GM21515 (cell line): ENCODE data around the gene TMEM51.

Source experiments
- ATAC-seq: cut with Tn5 transposase; IDR thresholded peaks from one replicate; pipeline ENCODE4 v1.9.1; 2021; ENCODE audit not compliant: unreplicated experiment

The TMEM51 gene

DNA sequence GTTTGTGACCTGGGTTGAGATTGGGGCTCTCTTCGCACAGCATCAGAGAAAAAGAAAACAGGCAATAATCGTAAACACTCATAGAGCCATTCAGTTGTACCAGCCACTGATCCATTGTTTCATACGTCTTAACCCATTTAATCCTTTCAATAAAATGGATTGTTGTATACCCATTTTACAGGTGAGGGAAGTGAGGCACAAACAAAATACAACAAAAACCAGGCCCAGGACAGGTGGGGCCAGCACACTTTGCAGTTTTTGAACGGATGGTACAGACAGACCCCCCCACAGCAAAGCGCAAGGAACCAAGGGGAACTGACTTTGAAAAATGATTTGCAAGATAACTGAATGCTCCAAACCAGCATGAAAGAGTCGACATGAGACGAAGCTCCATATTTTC is 89.2 kb downstream of the TMEM51 start:
- no peak for ATAC-seq

DNA sequence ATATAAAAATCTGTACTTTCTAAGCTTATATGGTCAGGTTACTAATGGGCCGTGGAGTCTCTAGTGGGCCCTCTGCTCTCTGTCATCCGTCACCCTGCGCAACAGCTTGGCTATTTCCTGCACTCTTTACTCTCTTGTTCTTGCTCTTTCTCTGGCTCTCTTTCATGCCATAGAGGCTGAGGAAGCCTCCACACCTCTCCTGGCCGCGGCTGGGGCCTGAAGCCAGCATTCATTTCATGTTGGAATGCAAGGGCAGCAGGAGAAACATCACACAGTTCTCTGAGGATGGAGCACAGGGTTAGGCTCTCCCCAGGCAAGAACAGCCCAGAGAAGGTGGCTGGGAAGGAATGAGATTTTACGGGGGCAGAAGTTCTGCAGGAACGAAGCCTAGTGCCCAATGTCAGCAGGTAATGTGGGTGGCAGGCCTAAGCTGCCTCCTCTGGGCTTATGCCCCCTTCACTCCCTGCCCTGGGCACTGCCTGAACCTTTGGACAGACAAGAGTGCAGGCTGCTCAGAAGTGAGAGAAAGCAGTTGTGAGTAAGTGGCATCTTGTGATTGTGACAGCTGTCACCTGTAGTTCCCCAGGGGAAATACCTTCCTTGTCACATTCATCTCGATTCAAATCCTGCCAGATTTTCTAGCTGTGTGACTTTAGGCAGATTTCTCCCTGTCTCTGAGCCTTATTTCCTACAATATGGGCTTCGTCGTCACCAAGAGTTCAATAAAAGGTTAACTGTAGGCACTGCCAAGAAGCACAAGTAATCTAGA is 89.9 kb downstream of the TMEM51 start:
- no peak for ATAC-seq

DNA sequence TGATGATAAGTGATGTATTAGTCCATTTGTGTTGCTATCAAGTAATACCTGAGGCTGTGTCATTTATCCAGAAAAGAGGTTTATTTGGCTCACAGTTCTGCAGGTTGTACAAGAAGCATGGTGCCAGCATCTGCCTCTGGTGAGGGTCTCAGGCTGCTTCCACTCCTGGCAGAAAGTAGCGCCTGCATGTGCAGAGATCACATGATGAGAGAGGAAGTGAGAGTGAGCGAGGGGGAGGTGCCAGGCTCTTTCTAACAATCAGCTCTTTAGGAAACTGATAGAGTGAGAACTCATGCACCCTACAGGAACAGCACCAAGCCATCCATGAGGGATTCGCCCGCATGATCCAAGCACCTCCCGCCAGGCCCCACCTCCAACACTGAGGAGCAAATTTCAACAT is 91.3 kb downstream of the TMEM51 start:
- ATAC-seq: no peak

DNA sequence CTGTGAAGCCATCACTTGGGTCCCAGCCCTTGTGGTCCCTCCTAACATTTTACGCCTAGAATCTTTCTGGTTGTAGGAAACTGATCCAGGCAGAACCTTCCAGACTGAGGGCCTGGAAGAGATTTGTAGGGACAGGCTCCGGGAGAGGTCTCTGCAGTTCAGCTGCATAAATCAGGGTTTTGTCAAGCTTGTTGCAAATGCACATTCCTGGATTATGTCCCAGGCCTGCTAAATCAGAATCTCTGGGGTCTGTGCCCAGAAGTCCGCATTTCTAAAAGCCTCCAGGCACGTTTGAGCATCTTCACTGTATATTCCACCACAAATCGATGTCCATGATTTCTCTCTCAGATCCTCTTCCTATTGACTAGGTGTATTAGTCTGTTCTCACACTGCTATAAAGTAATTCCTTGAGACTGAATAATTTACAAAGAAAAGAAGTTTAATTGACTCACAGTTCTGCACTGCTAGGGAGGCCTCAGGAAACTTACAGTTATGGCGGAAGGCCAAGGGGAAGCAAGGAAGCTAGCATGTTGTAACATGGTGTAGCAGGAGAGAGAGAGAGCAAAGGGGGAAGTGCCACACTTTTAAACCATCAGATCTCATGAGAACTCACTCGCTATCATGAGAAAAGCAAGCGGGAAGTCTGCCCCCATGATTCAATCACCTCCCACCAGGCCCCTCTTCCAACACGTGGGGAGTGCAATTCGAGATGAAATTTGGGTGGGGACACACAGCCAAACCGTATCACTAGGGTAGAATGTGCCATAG is 92.2 kb downstream of the TMEM51 start:
- no peak for ATAC-seq

DNA sequence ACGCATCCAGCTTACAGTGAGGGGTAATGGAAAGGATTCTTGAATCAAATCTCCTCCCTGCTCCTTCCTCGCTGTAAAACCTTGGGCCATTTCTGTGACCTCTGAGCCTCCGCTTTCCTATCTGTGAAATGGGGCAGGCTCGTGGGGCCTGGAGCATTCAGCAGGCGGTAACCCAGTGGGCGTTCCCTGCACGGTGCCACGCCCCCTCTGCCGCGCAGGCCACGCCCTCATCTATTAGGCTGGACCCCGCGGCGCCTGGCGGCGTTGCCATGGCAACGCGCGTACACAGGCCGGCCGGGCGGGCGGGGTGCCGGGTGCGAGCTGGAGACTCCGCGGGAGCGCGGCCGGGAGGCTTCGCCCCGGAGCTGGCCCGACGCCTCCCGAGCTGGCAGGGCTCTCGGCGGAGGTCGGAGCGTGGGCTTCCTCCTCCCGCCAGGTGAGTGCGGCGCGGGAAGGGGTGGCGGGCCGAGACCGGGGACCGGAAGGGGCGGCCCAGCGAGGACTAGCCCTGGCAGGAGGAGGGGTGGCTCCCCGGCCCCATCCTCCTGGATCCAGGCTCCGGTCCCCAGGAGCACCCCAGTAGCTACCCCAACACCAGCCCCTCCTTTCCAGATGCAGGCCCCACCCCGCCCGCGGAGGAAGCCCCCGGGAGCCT is 93.5 kb downstream of the TMEM51 start, which contains the start of gene FHAD1:
TSS of gene FHAD1 (plus strand) at position 264 of the 655 bp plus-strand sequence. CDS start 4,562 bp downstream, outside the sequence.
- ATAC-seq: no peak

DNA sequence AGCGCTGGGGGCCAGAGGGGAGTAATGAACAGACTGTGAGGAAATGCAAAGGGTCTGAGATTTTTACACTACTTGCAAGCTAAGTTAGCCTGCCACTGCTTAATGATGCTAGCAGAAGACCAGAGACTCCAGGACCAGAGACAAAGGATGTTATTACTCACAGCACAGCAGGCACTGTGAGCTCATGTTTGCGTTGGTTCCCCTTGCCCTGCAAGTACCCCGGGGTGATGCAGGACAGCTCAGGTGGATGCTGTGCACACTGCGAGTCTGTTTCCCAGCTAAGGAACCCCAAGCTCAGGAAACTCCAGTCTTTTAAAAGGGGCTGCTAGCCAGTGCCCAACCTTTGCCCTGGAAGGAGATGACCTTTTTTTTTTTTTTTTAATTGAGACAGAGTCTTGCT is 94.7 kb downstream of the TMEM51 start:
- no peak for ATAC-seq

DNA sequence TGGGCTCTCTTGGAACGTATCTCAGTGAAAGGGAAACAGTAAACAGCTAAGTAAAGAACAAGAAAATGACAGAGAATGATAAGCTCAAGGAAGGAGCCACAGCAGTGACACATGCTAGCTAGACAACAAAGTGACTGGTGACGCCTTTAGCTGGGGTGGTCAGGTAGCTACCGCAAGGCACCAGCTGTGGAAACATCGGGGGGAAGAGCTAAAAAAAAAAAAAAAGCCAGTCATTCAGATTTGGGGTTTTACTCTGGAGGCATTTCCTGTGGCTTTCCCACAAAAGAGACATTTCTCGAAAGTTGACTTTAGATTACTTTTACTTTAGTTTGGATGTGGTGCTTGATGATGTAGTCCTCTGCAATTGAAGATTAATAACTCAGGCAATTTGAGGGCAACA is 95.5 kb downstream of the TMEM51 start:
- ATAC-seq: no peak

DNA sequence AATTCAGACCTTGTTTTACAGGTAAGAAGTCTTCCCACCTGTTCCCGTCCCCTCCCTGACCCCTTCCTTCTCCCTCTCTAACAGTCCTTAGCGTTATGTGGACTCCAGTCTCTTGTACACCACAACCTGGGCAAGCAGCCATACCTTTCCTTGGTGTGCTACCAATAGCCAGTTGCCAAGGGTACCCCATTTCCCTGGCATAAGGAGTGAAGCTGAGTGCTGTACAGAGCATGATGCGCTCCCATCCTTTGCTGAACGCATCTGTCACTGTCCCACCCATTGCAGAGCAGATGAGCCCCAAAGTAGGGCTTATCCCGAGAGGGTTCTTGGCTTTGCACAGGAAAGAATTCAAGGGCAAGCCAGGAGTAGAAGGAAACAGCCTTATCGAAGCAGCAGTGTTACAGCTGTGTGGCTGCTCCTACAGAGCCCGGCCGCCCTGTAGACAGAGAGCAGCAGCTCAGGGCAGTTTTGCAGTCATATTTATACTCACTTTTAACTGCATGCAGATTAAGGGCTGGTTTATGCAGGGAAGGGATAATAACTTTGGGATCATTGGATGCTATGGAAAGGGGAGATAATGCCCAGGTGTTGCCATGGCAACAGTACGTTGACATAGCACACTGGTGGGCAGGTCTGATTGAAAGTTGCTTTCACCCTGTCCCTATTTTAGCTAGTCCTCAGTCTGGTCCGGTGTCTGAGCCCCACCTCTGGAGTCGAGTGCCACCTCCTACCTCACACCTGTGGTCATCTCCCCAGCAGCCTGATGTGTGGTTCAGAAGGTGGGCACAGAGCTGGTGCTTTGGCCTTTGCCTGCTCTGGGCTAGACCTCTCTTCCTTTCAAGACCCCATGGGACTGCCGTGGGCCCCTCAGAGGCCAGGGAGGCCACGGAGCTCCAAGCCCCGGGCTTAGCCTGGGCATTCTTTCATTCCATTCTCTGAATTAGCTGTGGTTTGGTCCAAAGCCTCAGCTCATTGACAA is 98.6 kb downstream of the TMEM51 start:
- ATAC-seq: no peak

DNA sequence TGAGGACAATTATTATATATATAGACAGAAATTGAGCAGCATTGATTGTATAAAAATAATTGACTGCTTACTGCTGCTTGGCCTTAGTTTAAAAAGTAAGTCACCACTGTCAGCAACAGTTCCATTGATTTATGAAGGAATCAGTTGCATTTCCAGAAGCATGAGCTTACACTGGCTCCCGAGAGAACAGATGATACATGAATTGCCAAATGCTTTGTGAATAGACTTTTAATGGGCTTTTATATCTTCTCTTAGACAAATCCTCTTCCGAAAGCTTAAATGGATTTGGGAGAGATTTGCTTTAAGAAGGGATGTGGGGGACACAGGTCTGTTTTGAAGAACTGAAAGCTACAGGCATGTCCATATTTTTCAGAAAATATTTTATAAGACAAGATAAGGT is 101.0 kb downstream of the TMEM51 start:
- no peak for ATAC-seq

DNA sequence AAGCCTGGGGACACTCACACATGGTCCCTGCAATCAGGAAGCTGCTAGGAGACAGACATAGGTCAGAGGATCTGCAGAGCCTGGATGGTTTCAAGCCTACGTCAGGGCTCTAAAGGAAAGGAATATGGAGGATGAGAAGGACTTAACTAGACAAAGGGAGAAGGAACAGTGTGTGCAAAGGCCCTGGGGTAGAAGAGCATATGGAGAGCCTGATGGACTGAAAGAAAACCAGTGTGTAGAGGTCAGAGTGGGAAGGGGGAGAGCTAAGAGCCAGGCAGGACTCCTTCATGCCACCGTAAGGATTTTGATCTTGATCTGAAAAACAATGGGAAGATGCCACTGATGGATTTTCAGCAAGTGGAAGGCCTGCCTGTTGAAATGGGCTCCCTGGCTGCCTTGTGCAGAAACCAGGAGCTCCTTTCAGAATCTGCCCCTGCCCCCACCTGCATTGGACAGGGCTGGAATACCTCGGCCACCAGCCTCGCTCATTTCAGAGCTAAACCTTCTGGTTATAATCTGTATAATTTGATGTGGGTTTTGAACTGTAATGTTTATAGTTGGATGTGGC is 102.1 kb downstream of the TMEM51 start:
- no peak for ATAC-seq

DNA sequence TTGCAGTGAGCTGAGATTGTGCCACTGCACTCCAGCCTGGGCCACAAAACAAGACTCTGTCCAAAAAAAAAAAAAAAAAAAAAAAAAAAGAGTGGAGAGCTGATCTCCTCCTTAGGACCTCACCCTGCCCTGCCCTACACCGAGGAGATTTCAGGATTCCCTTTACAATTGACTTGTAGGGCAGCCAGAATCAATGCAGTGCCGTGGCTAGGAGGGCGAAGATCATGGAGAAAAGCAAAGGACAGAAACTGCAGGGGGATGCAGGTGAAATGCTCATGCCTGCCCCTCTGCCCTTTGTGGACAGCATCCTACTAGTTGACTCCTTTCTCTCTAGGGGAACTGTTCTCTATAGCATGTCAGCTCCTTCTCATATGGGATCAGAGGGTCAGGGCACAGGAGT is 103.0 kb downstream of the TMEM51 start:
- no peak for ATAC-seq

DNA sequence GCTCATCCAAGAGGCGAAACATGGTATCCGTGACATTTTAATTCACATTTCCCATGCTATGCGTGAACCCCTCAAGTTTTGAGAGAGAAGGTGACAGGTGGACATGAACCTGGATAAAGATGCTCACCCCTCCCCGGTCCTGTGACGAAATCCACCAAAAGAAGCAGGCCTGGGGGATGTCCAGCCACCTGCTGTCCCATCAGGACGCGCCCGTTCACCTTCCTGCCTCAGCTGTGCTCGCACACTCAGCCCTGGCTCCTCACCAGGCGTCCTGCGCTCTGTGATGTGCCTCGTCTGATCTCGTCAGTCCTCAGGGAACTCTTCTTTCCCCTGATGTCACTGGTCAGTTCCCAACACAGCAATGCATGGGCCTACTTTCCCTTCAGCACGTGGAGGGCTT is 103.8 kb downstream of the TMEM51 start:
- ATAC-seq: no peak

DNA sequence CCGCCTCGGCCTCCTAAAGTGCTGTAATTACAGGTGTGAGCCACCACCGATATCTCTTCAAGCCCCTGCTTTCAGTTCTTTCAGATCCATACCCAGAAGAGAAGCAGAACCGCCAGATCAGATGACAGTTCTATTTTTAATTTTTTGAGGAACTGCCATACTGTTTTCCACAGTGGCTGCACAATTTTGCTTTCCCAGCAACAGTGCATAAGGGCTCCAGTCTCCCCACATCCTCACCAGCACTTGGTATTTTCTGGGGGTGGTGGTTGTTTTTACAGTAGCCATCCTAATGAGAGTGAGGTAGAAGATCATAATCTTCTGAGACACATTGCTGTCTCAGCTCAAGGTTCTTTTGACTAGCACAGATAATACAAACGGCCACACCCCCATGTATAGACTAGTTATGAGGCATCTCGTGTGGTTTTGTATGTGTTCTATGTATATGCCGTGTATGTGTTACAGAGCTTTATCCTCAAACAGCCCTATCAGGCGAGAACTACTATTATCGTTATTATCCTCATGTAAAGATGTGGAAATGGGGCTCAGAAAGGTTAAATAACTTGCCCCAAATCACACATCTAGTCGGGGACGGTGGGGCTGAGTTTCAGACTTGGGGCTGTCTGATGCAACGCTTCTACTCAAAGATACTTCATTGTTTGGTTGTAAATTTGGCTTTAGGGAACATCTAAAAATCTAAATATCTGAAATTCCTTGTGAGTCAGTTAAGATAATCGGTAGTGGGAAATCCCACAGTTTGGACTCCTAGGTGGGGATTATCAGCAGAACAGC is 105.5 kb downstream of the TMEM51 start:
- no peak for ATAC-seq

DNA sequence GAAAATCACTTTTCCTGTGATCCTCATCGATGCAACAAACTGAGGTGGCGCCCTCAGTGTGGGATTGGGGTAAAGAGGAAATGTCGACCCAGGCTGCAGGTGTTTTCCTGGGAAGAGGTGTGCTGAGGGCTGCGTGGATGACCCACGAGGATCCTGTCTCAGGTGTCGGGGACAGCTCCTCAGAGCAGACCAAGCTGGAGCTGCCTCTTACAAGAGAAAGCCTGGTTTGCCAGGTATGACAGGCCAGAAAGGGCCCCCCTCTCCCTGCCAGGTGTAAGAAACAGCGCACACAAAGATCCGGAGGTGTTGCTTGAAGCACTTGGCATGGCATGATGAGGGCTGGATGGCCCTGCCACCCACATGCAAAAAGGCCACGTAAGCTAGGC is 106.1 kb downstream of the TMEM51 start:
- no peak for ATAC-seq

DNA sequence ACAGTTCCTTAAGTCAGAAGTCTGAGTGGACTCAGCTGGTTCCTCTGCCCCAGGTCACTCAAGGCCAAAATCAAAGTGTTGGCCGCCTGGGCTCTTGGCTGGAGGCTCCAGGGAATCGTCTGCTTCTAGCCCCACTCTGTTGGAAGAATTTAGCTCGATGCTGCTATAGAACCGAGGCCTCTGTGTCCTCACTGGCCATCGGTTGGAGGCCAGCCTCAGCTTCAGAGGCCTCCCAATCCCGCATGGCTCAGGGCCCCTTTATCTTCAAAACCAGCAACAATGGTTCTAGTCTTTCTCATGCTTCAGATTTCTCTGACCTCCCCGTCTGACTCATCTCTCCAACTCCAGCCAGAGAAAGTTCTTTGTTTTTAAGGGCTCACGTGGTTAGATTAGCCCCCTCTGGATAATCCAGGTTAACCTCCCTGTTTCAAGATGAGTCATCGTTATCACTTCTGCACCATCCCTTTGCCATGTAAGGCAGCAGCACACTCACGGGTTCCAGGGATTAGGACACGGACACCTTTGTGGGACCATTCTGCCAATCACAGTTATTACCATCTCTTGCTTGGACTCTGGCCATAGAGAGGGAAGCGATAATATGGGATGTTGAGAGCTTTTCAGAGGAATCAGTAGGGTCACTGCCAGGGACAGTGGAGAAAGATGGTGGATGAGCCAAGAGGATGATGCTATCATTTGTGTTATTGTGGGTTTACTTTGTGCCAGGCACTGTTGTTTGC is 107.0 kb downstream of the TMEM51 start:
- no peak for ATAC-seq

DNA sequence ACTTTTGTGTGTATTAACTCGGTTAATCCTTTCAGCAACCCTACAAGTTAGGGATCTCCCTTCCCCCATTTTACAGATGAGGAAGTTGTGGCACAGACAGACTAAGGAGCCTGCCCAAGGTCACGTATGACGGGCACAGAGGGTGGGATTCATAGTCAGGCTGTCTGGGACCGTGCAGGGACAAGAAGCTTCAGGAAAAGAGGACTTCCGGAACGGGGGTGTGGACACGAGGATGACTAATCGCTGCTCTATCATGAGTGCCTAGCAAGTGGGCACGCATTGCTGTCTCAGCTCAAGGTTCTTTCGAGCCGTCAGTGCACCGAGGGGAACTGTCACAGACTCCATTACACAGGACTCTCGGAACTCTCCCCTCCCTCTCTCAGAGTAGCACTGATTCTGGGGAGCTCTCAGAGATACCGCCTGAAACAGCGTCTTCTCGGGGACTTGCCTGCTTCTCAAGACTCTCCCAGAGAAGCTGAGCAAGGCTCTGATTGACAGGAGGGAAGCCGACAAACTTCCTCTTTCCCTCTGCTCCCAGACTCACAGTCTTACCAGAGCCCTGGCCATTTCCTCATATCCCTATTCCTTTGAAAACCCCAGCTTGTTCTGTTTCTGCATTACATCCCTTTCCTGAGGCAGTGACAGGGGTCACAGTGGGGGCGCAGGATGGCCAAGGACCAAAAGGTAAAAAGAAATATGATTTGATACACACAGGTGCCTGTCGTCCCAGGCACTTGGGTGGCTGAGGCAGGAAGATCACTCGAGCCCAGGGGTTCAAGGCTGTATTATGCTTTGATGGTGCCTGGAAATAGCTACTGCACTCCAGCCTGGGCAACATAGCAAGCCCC is 107.8 kb downstream of the TMEM51 start:
- ATAC-seq: no peak

DNA sequence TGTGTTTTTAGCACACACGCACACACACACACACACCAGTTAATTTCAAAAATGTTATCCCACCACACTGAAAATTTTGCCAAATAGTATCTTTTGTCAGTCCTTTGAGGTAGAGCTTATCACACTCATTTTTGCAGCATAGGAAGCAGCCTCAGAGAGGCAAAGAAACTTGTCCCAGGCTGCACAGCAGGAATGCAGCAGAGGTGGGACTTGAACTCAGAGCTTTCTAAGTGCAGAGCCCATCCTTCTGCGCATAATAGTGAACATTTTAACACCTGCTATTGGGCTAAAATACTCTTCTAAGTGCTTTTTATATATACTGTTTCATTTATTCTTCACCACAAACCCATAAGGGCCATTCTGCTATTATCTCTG is 108.4 kb downstream of the TMEM51 start:
- ATAC-seq: no peak

DNA sequence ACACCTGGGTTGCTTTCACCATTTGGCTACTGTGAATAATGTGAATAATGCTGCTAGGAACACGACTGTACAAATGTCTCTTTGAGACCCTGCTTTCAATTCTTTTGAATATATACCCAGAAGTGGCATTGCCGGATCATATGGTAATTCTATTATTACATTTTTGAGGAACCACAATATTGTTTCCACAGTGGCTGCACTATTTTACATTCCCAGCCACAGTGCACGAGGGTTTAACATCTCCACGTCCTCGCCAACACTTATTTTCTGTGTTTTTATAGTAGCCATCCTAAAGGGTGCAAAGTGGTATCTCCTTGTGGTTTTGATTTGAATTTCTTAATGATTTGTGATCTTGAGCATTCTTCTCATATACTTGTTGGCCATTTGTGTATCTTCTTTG is 109.2 kb downstream of the TMEM51 start:
- ATAC-seq: no peak
